Measurements from ENCODE around the gene NUDT8.
"Not testable (repeated sequence)": the region's sequence is repeated elsewhere in the genome, so short reads cannot be mapped to it uniquely, and the experiment has no call there.

The NUDT8 gene

DNA sequence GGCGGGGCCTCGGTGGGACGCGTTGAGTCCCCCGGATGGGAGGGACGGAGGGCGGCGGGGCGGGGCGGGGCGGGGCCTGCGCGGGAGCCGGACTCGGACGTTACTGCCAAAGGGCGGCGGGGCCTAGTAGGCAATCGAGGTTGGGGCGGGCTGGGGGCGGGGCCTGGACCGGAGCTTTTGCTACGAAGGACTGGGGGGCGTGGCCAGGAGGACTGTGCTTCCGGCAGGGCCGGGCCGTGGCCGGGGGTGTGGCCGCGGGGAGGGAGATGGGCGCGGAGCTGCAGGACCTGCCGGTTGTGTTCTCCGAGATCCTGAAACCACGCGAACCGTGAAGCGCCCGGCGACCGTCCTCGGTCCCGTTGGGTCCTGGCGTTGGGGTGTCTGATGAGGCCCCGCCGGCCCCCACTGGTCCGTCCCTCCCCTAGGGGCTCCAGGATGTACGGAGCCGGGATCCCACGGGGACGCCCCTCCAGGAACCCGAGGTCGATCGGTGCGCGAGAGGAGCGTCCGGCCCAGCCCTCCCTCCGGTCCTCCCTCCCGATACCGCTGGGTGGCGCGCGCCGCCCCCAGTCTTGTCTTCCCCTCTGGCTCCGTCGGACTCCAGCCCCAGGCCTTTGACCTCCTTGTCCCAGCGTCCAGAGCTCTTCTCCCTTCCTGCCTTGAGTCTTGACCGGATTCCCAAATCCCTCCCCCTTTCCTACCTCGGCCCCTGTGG is 648 bp upstream of the NUDT8 start:
- DNase-seq (ENCODE audit: low read depth in 3 of 3, low spot score in 1 of 3): peak; percentile 84 to 93 (median 87)

DNA sequence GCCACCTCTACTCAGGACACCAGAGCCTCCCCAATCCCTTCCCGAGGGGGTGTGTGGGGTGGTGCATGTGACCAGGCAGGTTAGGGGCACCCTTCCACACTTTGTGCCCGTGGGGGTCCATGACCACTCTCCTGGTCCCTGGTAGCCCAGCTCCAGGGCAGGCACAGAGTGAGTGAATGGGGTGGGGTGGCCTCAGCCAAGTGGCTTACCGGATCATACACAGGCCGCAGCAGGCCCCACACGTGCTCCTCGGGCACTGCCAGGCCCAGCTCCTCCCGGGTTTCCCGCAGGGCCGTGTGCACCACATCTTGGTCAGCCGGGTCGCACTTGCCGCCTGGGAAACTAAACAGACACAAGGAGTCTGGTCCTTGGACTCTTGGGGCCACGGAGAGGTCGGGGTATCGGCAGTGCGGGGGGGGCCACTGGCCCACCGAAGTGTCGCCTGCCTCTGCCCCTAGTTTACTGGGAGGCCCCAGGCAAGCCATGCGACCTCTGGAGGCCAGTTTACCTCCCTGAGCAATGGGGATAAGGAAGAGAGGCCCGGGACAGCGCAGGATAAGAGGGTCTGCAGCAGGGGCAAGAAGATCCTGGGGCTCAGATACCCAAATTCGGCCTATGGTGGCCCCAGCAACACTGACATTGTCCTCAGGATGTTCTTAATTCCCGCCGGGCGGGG is 889 bp downstream of the NUDT8 start:
- DNase-seq (ENCODE audit: low read depth in 3 of 3, low spot score in 1 of 3): no peak

DNA sequence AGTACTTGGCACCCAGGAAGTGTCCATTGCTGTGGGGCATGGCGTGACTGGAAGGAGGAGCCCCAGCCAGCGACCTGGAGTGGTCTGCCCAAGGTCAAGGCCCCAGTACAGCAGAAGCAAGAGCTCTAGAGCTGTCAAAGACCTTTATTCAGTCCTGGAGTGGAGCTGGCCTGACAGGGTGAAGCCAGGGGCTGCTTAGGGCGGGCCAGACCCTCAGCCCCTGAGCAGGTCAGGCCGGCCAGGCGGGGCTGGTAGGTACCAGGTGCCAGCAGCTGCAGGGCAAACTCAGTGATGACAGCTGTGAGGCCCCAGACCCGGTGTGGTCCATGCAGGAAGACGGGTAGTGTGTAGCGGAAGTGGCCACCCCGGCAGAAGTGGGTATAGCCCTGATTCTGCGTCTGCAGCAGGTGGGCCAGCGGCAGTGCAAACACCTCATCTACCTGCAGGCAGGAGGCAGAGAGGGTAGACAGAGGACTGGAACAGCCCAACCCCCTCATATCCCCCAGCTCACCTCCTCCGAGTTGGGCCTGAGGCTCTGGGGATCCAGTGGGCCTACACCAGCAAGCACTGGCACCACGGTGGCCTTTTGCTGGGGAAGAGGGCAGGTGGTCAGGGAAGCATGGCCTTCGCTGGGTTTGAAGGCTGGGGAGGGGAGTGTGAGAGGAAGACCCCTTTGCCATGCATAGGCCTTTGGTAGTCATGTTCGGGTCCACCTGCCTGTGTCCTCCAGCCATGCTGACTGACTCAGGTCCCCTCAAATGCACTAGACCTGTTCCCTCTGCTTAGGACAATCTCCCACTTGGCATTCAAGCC is 1.7 kb downstream of the NUDT8 start:
- no peak for DNase-seq (ENCODE audit: low read depth in 3 of 3, low spot score in 1 of 3)

DNA sequence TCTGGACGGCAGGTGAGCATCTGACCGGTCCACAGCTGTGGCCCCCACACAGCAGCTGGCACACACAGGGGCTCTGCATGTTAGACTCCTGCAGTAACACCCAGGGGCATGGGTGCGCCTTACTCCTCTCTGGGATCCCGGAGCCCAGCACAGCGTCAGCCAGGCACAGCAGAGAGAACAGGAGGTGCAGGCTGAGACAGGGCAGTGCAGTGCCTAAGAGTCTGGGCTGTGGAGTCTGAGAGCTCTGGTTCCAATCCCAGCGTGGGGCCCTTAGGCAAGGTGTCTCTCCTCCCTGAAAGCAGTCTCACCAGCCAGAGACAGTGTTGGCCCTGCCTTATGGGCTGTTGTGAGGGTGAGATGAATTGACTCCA is 2.3 kb downstream of the NUDT8 start:
- DNase-seq (ENCODE audit: low read depth in 3 of 3, low spot score in 1 of 3): no peak

DNA sequence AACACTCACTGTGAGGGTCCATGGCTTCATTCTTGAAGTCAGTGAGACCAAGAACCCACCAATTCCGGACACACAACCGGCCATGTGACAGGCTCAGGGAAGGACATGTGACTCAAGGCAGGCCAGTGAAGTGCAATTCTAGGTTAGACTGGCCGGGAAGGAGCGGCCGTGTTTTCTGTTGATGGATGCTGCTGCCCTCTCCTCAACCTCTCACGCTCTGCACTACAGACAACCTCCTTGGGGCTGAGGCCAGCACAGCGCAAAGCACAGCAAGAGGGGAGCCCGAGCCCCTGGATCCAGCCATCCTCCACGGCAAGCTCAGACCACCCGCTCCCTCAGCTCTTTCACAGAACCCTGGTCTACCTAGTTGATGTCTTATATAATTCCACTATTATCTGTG is 2.8 kb downstream of the NUDT8 start:
- DNase-seq (ENCODE audit: low read depth in 3 of 3, low spot score in 1 of 3): no peak

DNA sequence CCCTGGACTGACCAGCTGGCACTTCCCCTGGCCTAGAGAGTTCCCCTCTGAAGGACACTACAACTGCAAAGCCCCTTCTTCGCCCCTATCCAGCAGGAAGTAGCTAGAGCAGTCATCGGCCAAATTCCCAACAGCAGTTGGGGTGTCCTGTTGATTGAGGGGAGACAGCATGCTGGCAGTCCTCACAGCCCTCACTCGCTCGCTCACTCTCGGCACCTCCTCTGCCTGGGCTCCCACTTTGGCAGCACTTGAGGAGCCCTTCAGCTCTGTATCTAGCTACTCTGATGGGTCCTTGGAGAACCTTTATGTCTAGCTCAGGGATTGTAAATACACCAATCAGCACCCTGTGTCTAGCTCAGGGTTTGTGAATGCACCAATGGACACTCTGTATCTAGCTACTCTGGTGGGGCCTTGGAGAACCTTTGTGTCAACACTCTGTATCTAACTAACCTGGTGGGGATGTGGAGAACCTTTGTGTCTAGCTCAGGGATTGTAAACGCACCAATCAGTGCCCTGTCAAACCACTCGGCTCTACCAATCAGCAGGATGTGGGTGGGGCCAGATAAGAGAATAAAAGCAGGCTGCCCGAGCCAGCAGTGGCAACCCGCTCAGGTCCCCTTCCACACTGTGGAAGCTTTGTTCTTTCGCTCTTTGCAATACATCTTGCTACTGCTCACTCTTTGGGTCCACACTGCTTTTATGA is 3.5 kb downstream of the NUDT8 start:
- DNase-seq (ENCODE audit: low read depth in 3 of 3, low spot score in 1 of 3): not testable (repeated sequence)

DNA sequence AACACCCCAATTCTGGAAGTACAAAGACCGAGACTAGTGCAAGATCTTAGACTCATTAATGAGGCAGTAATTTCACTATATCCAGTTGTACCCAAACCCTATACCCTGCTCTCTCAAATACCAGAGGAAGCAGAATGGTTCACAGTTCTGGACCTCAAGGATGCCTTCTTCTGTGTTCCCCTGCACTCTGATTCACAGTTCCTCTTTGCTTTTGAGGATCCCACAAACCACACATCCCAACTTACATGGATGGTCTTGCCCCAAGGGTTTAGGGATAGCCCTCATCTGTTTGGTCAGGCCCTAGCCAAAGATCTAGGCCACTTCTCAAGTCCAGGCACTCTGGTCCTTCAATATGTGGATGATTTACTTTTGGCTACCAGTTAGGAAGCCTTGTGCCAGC is 5.9 kb downstream of the NUDT8 start:
- not testable (repeated sequence) for DNase-seq (ENCODE audit: low read depth in 3 of 3, low spot score in 1 of 3)

DNA sequence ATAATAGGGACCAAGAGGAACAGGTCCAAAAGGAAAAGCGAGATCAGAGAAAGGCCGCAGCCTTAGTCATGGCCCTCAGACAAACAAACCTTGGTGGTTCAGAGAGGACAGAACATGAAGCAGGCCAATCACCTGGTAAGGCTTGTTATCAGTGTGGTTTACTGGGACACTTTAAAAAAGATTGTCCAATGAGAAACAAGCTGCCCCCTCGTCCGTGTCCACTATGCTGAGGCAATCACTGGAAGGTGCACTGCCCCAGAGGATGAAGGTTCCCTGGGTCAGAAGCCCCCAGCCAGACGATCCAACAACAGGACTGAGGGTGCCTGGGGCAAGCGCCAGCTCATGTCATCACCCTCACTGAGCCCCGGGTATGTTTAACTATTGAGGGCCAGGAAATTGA is 6.8 kb downstream of the NUDT8 start:
- DNase-seq (ENCODE audit: low read depth in 3 of 3, low spot score in 1 of 3): not testable (repeated sequence)

DNA sequence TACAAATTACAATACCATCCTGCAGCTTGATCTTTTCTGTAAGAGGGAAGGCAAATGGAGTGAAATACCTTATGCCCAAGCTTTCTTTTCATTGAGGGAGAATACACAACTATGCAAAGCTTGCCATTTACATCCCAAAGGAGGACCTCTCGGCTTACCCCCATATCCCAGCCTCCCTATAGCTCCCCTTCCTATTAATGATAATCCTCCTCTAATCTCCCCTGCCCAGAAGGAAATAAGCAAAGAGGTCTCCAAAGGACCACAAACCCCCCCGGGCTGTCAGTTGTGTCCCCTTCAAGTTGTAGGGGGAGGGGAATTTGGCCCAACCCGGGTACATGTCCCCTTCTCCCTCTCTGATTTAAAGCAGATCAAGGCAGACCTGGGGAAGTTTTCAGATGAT is 7.8 kb downstream of the NUDT8 start:
- not testable (repeated sequence) for DNase-seq (ENCODE audit: low read depth in 3 of 3, low spot score in 1 of 3)

DNA sequence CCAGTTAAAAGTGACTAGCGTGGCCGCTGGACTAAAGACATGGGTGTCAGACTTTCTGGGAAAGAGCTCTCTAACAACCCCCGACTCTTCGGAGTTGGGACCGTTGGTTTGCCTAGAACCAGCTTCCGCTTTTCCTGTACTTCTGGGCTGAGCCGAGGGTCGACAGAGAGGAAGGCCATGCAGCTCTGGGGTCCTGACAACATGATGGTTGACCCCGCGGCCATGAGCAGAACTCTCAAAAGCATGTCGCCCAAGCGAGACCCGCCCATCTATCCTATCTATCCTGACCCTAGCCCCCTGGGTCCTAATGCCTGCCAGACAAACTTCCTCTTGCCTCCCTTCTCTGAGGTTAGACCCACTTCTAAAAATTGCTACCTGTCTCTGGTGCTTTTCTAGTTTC is 9.1 kb downstream of the NUDT8 start:
- DNase-seq (ENCODE audit: low read depth in 3 of 3, low spot score in 1 of 3): not testable (repeated sequence)

DNA sequence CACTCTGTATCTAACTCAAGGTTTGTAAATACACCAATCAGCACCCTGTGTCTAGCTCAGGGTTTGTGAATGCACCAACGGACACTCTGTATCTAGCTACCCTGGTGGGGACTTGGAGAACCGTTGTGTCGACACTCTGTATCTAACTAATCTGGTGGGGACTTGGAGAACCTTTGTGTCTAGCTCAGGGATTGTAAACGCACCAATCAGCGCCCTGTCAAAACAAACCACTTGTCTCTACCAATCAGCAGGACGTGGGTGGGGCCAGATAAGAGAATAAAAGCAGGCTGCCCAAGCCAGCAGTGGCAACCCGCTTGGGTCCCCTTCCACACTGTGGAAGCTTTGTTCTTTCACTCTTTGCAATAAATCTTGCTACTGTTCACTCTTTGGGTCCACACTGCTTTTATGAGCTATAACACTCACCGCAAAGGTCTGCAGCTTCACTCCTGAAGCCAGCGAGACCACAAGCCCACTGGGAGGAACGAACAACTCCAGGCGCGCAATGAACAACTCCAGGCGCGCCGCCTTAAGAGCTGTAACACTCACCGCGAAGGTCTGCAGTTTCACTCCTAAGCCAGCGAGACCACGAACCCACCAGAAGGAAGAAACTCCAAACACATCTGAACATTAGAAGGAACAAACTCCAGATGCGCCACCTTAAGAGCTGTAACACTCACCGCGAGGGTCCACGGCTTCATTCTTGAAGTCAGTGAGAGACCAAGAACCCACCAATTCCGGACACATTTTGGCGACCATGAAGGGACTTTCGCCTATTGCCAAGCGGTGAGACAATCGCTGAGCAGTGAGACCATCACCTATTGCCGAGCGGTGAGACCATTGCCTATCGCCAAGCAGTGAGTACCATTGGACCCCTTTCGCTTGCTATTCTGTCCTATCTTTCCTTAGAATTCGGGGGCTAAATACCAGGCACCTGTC is 9.8 kb downstream of the NUDT8 start:
- not testable (repeated sequence) for DNase-seq (ENCODE audit: low read depth in 3 of 3, low spot score in 1 of 3)

DNA sequence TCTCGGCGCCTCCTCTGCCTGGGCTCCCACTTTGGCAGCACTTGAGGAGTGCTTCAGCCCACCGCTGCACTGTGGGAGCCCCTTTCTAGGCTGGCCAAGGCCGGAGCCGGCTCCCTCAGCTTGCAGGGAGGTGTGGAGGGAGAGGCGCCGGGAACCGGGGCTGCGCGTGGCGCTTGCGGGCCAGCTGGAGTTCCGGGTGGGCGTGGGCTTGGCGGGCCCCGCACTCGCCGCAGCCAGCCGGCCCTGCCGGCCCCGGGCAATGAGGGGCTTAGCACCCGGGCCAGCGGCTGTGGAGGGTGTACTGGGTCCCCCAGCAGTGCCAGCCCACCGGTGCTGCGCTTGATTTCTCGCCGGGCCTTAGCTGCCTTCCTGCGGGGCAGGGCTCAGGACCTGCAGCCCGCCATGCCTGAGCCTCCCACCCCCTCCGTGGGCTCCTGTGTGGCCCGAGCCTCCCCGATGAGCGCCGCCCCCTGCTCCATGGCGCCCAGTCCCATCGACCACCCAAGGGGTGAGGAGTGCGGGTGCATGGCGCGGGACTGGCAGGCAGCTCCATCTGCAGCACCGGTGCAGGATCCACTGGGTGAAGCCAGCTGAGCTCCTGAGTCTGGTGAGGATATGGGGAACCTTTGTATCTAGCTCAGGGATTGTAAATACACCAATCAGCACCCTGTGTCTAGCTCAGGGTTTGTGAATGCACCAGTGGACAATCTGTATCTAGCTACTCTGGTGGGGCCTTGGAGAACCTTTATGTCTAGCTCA is 10.7 kb downstream of the NUDT8 start:
- DNase-seq (ENCODE audit: low read depth in 3 of 3, low spot score in 1 of 3): not testable (repeated sequence)

DNA sequence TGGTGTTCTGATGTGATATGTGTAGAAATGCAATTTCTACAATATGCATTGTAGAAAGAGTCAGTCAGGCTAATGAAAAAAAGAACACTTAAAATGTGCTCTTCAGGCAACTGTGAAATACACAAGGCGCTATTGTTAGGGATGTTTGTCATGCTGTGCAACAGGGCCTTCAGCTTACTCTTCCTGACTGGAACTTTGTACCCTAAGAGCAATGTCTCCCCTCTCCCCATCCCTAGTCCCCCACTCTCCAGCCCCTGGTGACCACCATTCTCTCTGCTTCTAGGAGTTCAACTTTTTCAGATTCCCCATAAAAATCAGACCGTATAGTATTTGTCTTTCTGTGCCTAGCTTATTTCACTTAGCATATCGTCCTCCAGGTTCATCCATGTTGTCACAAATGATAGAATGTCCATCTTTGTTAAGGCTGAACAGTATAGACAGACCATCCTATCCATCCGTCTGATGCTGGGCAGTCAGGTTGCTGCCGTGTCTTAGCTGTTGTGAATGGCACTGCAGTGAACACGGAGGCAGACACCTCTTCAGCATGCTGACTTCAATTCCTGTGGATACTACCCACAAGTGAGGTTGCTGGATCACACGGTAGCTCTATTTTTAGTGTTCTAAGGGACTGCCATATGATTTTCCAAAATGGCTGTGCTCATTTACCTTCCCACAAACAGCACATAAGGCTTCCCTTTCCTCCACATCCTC is 12.3 kb downstream of the NUDT8 start:
- DNase-seq (ENCODE audit: low read depth in 3 of 3, low spot score in 1 of 3): no peak

DNA sequence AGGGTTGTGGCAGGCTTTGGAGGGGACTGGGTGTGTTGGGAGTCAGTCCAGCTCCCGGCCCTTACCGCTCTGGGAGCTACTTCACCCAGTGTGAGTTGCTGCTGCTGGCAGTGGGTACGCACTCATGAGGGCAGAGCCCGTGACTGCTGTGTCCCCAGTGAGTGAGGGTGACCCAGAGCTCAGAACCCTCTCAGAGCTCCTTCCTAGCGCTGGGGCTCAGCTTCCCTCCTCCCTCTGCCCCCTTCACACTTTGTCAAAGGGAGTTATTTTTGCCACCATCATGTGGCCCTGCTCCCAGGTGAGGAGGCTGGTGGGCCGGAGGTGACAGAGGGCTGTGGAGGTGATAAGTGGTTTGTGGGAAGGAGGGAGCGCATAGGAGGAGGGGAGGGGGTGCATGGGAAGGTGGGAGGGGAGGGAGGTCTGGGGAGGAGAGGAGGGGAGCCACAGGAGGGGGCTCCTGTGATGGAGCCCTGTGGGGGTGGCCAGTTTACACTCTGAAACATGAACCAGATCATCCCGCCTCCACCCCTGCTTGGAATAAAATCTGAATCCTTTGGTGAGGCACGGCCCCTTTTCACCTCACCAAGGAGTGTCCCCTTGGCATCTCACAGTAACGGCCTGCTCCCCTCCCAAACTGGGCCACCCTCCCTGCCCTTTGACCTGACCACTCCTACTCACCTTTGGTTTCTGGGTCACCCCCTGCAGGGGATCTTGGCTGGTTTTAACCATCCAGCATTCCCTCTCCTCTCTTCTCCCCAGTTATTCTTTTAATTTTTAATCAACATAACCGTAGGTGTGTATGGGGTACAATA is 13.1 kb downstream of the NUDT8 start:
- DNase-seq (ENCODE audit: low read depth in 3 of 3, low spot score in 1 of 3): no peak

DNA sequence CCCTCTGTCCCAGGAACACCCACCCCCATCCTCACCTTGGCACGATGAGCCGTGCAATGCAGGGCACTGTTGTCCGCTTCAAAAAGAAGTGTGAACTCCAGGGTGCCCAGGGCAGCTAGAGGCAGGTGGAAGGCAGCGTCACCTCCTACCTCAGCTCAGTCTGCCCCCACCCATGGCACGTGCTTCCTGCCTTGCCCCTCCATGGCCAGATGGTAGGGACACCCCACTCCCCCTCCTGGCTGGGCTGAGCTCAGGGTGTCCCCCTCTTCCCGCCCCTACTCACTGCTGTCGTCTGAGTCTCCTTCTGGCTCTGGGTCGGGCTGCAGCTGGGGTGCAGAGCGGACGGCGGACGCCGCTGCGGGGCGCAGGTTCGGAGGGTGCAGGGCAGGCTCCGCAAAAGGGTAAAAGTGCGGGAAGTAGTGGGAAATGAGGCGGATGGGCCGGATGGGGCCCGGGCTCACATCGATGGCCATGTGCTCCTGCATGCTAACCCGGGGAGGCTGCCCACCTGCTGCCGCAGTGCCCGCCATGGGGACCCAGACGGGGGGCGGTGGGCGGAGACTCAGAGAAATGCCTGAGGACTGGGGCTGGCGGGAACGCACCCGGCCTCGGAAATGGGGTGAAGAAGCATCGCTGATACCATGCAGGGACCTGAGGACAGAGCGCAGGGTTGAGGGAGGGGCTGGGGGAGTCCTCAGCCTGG is 13.9 kb downstream of the NUDT8 start:
- DNase-seq (ENCODE audit: low read depth in 3 of 3, low spot score in 1 of 3): no peak

DNA sequence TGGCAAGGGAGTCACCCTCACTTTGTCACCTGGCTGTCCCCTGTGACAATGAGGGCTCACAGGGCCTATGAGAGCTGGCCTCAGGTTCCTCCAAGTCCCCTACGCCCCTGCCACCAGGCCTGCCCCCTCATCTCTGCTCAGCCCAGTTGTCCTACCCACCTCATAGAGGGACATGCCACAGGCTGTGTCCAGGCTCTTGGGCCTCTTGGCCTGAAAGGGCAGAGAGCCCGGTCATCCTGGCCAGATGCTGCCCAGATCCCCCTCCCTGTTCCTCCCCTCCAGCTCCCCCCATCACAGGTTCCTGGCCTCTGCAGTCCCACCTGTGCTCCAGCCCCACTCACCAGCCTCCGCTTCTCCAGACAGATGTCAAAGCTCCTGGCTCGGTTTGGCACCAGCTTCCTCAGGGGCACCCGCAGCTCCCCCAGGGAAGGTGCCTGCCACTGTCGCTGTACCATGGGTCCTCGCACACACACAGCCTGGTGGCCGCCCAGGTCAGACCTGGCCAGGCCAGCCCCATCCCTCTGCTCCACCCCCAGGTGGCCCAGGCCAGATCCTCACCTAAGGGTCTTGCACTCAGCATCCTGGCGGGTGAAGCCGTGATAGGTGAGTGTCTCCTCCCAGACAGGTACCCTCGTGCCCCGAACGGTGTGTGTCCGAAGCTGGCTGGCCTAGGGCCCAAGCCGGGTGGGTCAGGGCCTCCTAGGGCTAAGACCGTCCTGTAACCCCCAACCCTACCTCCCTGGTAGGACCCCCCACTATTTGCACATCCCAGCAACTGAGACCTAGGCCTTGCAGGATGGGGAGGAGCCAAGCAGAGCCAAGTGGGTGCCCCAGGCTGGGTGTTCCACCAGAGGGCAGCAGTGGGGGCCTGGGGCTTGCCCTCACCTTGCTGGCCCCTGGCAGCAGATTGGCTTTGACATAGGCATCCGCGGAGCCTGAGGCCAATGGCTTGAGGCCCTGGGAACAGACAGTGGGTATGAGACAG is 14.7 kb downstream of the NUDT8 start:
- peak in 1 of 3 donors; percentile 38 for DNase-seq (ENCODE audit: low read depth in 3 of 3, low spot score in 1 of 3)

Measured in stimulated activated CD4-positive, alpha-beta T cell treated with anti-CD3 and anti-CD28 coated beads, TNF-alpha, amount 100 ng/mL, for 1 hour (primary cell).